ENCODE measurements around the gene BHLHE40.

BHLHE40 gene

DNA sequence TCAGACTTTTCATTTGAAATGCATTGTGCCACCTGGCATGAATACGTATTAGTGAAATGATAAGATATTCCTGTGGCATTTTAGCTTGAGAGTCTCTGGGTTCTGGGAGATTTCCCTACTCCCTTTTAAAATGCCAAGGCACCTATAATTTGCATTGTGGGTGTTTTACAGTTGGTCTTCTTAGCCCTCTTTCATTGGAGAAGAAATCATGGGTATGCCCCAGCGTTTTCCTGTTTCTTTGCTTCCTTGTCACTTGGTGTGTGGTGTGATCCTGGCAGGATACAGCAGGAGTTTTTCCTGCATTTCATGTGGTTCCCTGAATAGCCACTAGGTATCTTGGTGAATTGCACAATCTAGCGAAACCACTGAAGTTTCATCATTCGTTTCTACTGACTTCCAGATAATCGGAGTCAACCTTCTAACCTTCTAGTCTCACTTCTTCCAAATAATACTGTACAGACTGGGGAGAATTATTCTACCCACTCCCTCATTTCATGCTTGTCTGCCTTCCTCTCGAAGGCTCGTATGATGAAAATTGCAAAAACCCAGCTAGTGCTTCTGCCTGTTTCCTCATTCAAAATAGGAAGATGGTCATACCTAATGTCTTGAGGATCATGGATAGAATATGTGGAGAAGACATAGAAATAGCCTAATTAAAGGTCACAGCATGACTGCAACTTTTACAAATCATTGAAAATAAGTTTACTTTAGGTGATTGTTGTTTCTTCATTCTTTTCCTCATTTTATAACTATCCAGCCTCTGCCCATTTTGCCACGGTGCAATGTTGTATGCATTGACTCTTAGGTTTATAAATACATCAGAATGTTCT is 2.6 kb downstream of the BHLHE40 start:
- Histone ChIP-seq H3K4me3 (ENCODE audit: low read length) (no peak overlapping the region), H3K4me1 (ENCODE audit: insufficient read depth, low read length) (peaks cover 30% of the 10 kb centered on the region), H3K9me3 (ENCODE audit: low read length) (no peaks in the 10 kb centered on the region), H2AFZ (ENCODE audit: low read depth, low read length) (no peak overlapping the region), H3K27me3 (ENCODE audit: insufficient read depth, low read length) (peaks cover 44% of the 10 kb centered on the region), H3K36me3 (ENCODE audit: insufficient read depth, low read length) (no peaks in the 10 kb centered on the region)

DNA sequence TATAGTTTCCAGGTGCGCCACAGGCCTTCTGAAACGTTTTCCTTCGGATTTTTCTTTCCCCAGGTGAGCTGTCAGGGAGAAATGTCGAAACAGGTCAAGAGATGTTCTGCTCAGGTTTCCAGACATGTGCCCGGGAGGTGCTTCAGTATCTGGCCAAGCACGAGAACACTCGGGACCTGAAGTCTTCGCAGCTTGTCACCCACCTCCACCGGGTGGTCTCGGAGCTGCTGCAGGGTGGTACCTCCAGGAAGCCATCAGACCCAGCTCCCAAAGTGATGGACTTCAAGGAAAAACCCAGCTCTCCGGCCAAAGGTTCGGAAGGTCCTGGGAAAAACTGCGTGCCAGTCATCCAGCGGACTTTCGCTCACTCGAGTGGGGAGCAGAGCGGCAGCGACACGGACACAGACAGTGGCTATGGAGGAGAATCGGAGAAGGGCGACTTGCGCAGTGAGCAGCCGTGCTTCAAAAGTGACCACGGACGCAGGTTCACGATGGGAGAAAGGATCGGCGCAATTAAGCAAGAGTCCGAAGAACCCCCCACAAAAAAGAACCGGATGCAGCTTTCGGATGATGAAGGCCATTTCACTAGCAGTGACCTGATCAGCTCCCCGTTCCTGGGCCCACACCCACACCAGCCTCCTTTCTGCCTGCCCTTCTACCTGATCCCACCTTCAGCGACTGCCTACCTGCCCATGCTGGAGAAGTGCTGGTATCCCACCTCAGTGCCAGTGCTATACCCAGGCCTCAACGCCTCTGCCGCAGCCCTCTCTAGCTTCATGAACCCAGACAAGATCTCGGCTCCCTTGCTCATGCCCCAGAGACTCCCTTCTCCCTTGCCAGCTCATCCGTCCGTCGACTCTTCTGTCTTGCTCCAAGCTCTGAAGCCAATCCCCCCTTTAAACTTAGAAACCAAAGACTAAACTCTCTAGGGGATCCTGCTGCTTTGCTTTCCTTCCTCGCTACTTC is 3.8 kb downstream of the BHLHE40 start:
- peaks cover 24% of the 10 kb centered on the region for H3K4me1 ChIP-seq (ENCODE audit: insufficient read depth, low read length)
- H3K4me3 ChIP-seq (ENCODE audit: low read length): no peak overlapping the region
- no peaks in the 10 kb centered on the region for H3K9me3 ChIP-seq (ENCODE audit: low read length)
- H2AFZ ChIP-seq (ENCODE audit: low read depth, low read length): no peak overlapping the region
- peaks cover 35% of the 10 kb centered on the region for H3K27me3 ChIP-seq (ENCODE audit: insufficient read depth, low read length)
- H3K36me3 ChIP-seq (ENCODE audit: insufficient read depth, low read length): no peaks in the 10 kb centered on the region

DNA sequence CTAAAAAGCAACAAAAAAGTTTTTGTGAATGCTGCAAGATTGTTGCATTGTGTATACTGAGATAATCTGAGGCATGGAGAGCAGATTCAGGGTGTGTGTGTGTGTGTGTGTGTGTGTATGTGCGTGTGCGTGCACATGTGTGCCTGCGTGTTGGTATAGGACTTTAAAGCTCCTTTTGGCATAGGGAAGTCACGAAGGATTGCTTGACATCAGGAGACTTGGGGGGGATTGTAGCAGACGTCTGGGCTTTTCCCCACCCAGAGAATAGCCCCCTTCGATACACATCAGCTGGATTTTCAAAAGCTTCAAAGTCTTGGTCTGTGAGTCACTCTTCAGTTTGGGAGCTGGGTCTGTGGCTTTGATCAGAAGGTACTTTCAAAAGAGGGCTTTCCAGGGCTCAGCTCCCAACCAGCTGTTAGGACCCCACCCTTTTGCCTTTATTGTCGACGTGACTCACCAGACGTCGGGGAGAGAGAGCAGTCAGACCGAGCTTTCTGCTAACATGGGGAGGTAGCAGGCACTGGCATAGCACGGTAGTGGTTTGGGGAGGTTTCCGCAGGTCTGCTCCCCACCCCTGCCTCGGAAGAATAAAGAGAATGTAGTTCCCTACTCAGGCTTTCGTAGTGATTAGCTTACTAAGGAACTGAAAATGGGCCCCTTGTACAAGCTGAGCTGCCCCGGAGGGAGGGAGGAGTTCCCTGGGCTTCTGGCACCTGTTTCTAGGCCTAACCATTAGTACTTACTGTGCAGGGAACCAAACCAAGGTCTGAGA is 4.7 kb downstream of the BHLHE40 start:
- H3K36me3 ChIP-seq (ENCODE audit: insufficient read depth, low read length): no peaks in the 10 kb centered on the region
- H3K4me3 ChIP-seq (ENCODE audit: low read length): no peak overlapping the region
- H3K4me1 ChIP-seq (ENCODE audit: insufficient read depth, low read length): peaks cover 18% of the 10 kb centered on the region
- peaks cover 29% of the 10 kb centered on the region for H3K27me3 ChIP-seq (ENCODE audit: insufficient read depth, low read length)
- no peaks in the 10 kb centered on the region for H3K9me3 ChIP-seq (ENCODE audit: low read length)
- no peak overlapping the region for H2AFZ ChIP-seq (ENCODE audit: low read depth, low read length)

DNA sequence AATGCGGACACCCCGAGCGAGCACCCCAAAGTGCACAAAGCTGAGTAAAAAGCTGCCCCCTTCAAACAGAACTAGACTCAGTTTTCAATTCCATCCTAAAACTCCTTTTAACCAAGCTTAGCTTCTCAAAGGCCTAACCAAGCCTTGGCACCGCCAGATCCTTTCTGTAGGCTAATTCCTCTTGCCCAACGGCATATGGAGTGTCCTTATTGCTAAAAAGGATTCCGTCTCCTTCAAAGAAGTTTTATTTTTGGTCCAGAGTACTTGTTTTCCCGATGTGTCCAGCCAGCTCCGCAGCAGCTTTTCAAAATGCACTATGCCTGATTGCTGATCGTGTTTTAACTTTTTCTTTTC is 5.3 kb downstream of the BHLHE40 start:
- H3K9me3 ChIP-seq (ENCODE audit: low read length): no peaks in the 10 kb centered on the region
- no peaks in the 10 kb centered on the region for H3K36me3 ChIP-seq (ENCODE audit: insufficient read depth, low read length)
- H3K27me3 ChIP-seq (ENCODE audit: insufficient read depth, low read length): peaks cover 27% of the 10 kb centered on the region
- no peak overlapping the region for H2AFZ ChIP-seq (ENCODE audit: low read depth, low read length)
- peaks cover 16% of the 10 kb centered on the region for H3K4me1 ChIP-seq (ENCODE audit: insufficient read depth, low read length)
- no peak overlapping the region for H3K4me3 ChIP-seq (ENCODE audit: low read length)

DNA sequence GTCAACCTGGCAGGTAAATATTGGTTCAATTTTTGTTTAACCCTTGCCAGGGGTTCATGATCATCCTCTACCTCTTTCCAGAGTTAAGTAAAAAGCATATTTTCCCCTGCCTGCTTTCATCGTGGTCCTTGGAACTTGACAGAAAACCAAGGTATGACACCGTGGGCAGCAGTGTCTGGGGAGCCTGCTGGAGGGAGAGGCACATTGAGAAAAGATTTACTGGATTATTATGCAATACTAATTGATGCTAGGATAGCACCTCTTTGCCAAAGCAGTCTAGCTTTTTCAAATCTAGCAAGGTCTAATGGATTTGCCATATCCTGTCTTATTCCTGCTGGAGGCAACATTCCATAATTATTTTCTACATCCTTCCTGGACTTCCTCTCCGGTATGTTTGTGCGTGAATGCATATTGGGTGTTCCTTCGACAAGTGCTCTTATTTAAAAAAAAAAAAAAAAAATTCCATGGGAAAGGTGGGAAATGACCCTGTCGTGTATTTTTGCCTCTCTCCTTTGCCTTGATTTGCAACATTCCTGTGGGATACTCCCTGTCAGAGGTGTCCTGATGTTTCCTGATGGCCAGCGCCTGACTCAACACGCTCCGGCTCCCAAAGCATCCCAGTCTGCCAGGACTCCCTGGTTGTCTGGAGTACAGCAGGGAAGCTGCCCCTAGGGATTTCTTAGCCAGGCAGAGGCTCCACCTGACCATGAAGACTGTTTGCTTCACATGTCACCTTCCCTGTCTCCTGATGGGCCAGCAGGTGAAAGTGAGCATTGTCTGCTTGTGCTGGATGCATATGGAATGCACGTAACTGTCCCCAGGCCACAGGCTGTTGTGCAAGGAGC is 6.3 kb downstream of the BHLHE40 start:
- Histone ChIP-seq H2AFZ (ENCODE audit: low read depth, low read length) (no peak overlapping the region), H3K4me1 (ENCODE audit: insufficient read depth, low read length) (peaks cover 9% of the 10 kb centered on the region), H3K9me3 (ENCODE audit: low read length) (no peaks in the 10 kb centered on the region), H3K4me3 (ENCODE audit: low read length) (no peak overlapping the region), H3K36me3 (ENCODE audit: insufficient read depth, low read length) (no peaks in the 10 kb centered on the region), H3K27me3 (ENCODE audit: insufficient read depth, low read length) (peaks cover 17% of the 10 kb centered on the region)

DNA sequence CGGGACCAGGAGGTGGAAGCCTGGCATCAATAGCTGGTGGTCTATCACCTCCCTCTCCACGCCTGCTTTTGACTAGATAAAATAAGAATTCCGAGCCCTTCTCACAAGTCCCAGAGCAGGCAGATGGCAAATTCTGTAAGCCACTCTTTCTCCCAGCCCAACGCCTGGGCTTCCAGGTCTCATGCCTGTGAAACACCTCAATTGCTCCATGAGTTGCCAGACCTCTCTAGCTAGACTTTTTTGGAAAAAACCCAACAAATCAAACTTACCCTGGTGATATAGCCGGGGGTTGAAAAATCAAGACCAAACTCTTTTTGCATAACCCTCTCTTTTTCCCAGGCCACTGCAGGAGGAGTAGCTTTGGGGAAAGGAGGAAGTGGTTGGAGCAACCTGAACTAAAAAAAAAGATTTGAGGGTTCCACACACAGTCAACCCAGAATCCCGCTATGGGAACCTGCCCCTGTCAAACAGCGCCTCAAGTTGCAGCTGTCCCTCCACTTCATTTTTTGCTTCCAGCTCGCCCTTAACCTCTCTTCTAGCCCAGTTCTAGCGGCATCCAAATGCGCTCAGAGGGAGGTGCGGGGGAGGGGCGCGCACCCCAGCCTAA is 7.0 kb downstream of the BHLHE40 start:
- peaks cover 15% of the 10 kb centered on the region for H3K27me3 ChIP-seq (ENCODE audit: insufficient read depth, low read length)
- no peaks in the 10 kb centered on the region for H3K36me3 ChIP-seq (ENCODE audit: insufficient read depth, low read length)
- H3K9me3 ChIP-seq (ENCODE audit: low read length): no peaks in the 10 kb centered on the region
- peak overlapping the region; percentile 38 for H3K4me3 ChIP-seq (ENCODE audit: low read length)
- H2AFZ ChIP-seq (ENCODE audit: low read depth, low read length): peak overlapping the region; percentile 12
- peaks cover 9% of the 10 kb centered on the region for H3K4me1 ChIP-seq (ENCODE audit: insufficient read depth, low read length)

DNA sequence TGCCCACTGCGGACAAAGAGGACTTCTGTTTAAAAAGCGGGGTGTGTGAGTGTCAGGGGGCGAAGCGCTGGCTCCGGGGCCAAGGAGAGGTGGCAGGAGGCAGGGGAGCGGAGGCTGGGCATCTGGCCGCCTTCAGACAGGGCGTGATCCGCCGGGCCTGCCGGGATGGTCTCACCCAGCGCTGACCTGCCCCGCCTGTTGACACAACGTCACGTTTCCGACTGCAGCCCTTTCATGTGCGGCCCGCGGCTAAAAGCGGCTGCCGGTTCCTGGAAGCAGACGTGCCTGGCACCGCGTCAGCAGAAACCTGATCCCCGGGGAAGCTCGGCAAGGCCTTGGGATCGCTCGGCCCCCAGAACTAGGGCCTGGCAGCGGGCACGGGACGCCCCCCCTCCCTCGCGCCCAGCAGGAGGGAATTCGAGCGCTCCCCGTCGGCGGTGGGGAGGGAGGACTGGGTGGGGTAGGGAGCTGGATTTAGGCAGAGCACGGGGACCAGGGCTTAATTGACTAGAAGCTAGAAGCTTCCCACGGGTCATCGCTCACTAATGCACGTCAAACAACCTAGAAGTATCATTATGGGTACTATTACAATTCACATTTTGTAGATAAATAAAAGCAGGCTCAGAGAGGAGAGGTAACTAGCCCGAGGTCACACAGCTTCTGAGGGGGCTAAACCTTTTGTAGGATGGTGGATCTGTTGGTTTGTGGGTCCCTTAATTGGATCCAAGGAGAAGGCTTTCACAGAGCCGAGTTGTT is 7.7 kb downstream of the BHLHE40 start:
- Histone ChIP-seq H3K9me3 (ENCODE audit: low read length) (no peaks in the 10 kb centered on the region), H3K27me3 (ENCODE audit: insufficient read depth, low read length) (peaks cover 10% of the 10 kb centered on the region), H3K4me1 (ENCODE audit: insufficient read depth, low read length) (peaks cover 9% of the 10 kb centered on the region), H3K36me3 (ENCODE audit: insufficient read depth, low read length) (no peaks in the 10 kb centered on the region), H2AFZ (ENCODE audit: low read depth, low read length) (peak overlapping the region; percentile 12), H3K4me3 (ENCODE audit: low read length) (peak overlapping the region; percentile 38)

DNA sequence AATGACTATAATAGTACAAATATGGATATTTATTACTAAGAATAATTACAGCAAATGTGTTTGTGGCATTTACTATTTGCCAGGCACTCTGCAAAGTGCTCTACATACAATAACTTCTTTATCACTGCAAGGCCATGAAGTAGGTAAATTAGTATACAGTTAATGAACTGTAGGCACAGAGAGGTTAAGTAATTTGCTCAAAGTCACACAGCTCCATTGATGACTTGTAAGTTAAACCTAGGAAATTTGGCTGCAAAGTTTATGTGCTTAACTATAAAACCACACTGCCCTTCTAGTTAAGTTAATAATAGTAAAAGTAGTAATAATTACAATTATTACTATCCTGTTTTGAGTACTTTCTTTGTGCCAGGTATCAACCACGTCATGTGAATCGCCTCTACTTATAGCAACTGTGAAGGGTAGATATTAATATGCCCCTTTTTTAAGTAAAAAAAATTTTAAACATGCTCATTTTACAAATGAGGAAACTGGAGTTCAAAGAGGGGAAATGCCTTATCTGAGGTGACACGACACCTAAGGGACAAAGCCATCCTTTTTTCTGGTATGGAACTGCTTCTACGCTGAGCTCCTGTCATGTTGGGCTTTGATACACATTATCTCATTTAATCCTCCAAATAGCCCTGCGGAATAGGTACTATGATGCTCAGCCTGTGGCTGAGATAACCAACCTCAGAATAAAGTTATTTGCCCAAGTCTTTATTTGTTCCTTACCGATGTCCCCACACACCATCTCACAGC is 8.5 kb downstream of the BHLHE40 start:
- no peaks in the 10 kb centered on the region for H3K9me3 ChIP-seq (ENCODE audit: low read length)
- peaks cover 9% of the 10 kb centered on the region for H3K4me1 ChIP-seq (ENCODE audit: insufficient read depth, low read length)
- peaks cover 6% of the 10 kb centered on the region for H3K27me3 ChIP-seq (ENCODE audit: insufficient read depth, low read length)
- H3K36me3 ChIP-seq (ENCODE audit: insufficient read depth, low read length): no peaks in the 10 kb centered on the region
- H3K4me3 ChIP-seq (ENCODE audit: low read length): peak overlapping the region; percentile 38
- H2AFZ ChIP-seq (ENCODE audit: low read depth, low read length): no peak overlapping the region

DNA sequence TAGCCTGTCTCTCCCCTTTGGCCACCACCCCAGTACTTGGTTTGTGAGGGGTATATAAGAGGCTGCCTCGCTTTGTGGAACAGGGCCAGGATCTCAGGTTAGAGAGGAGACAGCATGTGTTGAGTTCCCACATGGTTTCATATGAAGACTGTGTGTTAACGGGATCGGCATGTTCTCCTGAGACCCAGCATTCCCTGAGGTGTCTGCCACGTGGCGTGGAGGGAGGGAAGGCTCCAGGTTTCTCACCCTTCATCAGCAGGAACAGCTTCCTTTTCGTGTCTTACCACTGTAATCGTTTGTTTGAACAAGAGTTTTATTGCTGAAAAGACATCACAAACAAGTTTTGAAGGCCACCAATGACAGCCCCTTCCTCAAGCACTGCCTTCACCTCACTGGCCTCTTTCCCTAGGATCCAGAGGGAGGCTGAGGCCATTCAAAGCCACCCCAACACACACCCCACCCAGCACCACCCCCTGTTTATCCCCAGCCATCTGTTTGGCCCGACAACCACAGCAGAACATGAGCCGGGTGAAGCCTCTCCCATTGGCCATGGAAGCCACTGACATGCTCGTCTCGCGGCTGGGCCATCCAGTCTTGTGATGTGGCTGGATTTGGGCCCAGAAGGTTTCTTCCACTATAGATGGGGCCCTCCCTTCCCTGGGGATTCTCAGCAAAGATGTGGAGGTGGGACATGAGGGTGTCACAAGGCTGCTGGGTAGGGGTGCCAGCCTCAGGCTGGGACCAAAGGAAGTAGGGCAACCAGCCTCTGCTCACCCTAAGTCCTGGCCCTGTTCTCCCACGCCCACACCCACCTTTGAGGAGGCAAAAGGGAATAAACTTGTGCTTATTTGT is 10.0 kb downstream of the BHLHE40 start:
- H3K36me3 ChIP-seq (ENCODE audit: insufficient read depth, low read length): no peaks in the 10 kb centered on the region
- H3K27me3 ChIP-seq (ENCODE audit: insufficient read depth, low read length): peaks cover 6% of the 10 kb centered on the region

DNA sequence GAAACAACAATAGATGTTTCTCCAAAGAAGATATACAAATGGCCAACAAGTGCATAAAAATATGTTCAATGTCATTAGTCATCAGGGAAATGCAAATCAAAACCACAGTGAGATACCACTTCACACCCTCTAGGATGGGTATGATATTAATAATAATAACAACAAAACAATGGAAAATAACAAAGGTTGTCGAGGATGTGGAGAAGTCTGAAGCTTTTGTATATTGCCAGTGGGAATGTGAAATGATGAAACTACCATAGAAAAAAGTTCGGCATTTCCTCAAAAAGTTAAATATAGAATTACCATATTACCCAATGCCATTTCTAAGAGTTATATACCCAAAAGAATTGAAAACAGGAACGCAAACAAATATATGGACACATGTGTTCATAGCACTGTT is 10.8 kb downstream of the BHLHE40 start:
- Histone ChIP-seq H3K9me3 (ENCODE audit: low read length) (no peaks in the 10 kb centered on the region), H3K4me1 (ENCODE audit: insufficient read depth, low read length) (peaks cover 9% of the 10 kb centered on the region), H3K36me3 (ENCODE audit: insufficient read depth, low read length) (no peaks in the 10 kb centered on the region), H3K4me3 (ENCODE audit: low read length) (no peak overlapping the region), H2AFZ (ENCODE audit: low read depth, low read length) (no peak overlapping the region), H3K27me3 (ENCODE audit: insufficient read depth, low read length) (peaks cover 6% of the 10 kb centered on the region)

More for the DNA sequence above, 10.0 kb downstream of the BHLHE40 start:
- H3K4me1 ChIP-seq (ENCODE audit: insufficient read depth, low read length): peaks cover 9% of the 10 kb centered on the region
- no peaks in the 10 kb centered on the region for H3K9me3 ChIP-seq (ENCODE audit: low read length)
- H3K4me3 ChIP-seq (ENCODE audit: low read length): no peak overlapping the region
- no peak overlapping the region for H2AFZ ChIP-seq (ENCODE audit: low read depth, low read length)
